HepG2 (cell line): ENCODE data around the gene ENDOU. TPM values are rescaled to one million over a fixed set of nuclear protein-coding genes. Genes with fewer than 3 reads are reported as not detected.
A peak's percentile ranks its signal among the peaks of the same experiment; 100 is the strongest.

ENCODE experiments used
- CBX1 ChIP-seq: IDR thresholded peaks from one replicate; pipeline ENCODE4 v1.6.1; 2016; ENCODE audit warnings: antibody characterized with exemption, low read depth
- CEBPG ChIP-seq: IDR thresholded peaks from 2 replicates; pipeline ENCODE4 v1.6.1; 2016
- CHCHD3 ChIP-seq: sonication (generic); formaldehyde crosslinking; IDR thresholded peaks from 2 replicates; pipeline ENCODE4 v1.8.0; 2022; ENCODE audit warnings: mild to moderate bottlenecking, missing genetic modification reagents, moderate library complexity
- DNMT1 ChIP-seq: sonication (generic); formaldehyde crosslinking; IDR thresholded peaks from 2 replicates; pipeline ENCODE4 v1.5.1; 2020; ENCODE audit warnings: mild to moderate bottlenecking, missing genetic modification reagents
- HOXA3 ChIP-seq: sonication (generic); formaldehyde crosslinking; IDR thresholded peaks from 2 replicates; pipeline ENCODE4 v1.5.0; 2020; ENCODE audit warnings: missing genetic modification reagents
- MEF2D ChIP-seq: sonication (generic); formaldehyde crosslinking; IDR thresholded peaks from 2 replicates; pipeline ENCODE4 v1.5.1; 2020; ENCODE audit warnings: mild to moderate bottlenecking, missing genetic modification reagents
- NCOR1 ChIP-seq: fragments of 200-600 bp; sonication (generic); IDR thresholded peaks from 2 replicates; pipeline ENCODE4 v1.7.0; 2017; ENCODE audit warnings: antibody characterized with exemption, low read length, borderline replicate concordance
- NR2C2 ChIP-seq: sonication (generic); formaldehyde crosslinking; IDR thresholded peaks from 2 replicates; pipeline ENCODE4 v1.4.0; 2020; ENCODE audit warnings: missing genetic modification reagents, mild to moderate bottlenecking, moderate library complexity, borderline replicate concordance
- RXRA ChIP-seq: sonication (generic); formaldehyde crosslinking; IDR thresholded peaks from 2 replicates; pipeline ENCODE4 v1.5.1; 2020; ENCODE audit warnings: missing genetic modification reagents
- SRSF1 ChIP-seq: fragments of 200-400 bp; formaldehyde crosslinking; optimal IDR thresholded peaks from 2 replicates; pipeline ENCODE3; 2017; ENCODE audit warnings: mild to moderate bottlenecking, low read depth, low read length, moderate library complexity
- TEAD3 ChIP-seq: optimal IDR thresholded peaks from 2 replicates; pipeline ENCODE3; 2016; ENCODE audit warnings: borderline replicate concordance
- TOPORS ChIP-seq: sonication (generic); formaldehyde crosslinking; IDR thresholded peaks from 2 replicates; pipeline ENCODE4 v1.8.0; 2023; ENCODE audit warnings: mild to moderate bottlenecking, missing genetic modification reagents
- TRIM24 ChIP-seq: sonication (generic); formaldehyde crosslinking; IDR thresholded peaks from 2 replicates; pipeline ENCODE4 v1.8.0; 2022; ENCODE audit warnings: mild to moderate bottlenecking, missing genetic modification reagents
- ZNF225 ChIP-seq: sonication (generic); formaldehyde crosslinking; IDR thresholded peaks from 2 replicates; pipeline ENCODE4 v1.4.0; 2020; ENCODE audit warnings: mild to moderate bottlenecking, missing genetic modification reagents
- ZNF431 ChIP-seq: sonication (generic); formaldehyde crosslinking; IDR thresholded peaks from 2 replicates; pipeline ENCODE4 v1.9.0; 2022; ENCODE audit warnings: missing genetic modification reagents, low read depth, mild to moderate bottlenecking, borderline replicate concordance
- ZNF557 ChIP-seq: sonication (generic); formaldehyde crosslinking; IDR thresholded peaks from 2 replicates; pipeline ENCODE4 v1.4.0; 2020; ENCODE audit warnings: missing genetic modification reagents
- ZNF652 ChIP-seq: IDR thresholded peaks from 2 replicates; pipeline ENCODE4 v1.6.1; 2016; ENCODE audit warnings: low read depth, borderline replicate concordance
- ZNF816 ChIP-seq: sonication (generic); formaldehyde crosslinking; IDR thresholded peaks from 2 replicates; pipeline ENCODE4 v1.8.0; 2022; ENCODE audit warnings: missing genetic modification reagents, mild to moderate bottlenecking, borderline replicate concordance
- polyA plus RNA-seq, 8 experiments: library from polyadenylated mRNA; depleted of rRNA in 3 of 8; stranded (reverse) in 7 of 8; unstranded in 1 of 8; fragments of >200 nt; fragmentation: Illumina TruSeq in 4 of 8; extraction: Trizol in 4 of 8; gene quantifications; 2 replicates each; pipeline versions ENCODE4 v1.2.1 to v1.2.3, GENCODE V29; 2011 to 2016; ENCODE audit warnings: low read depth in 4 of 8, missing spikeins in 1 of 8, mixed read lengths in 1 of 8; ENCODE audit not compliant: insufficient read depth in 1 of 8
- total RNA-seq, 5 experiments: library from RNA; depleted of rRNA; stranded (reverse); fragments of >200 nt; fragmentation: Illumina TruSeq; extraction: Trizol; gene quantifications; 2 replicates each; pipeline ENCODE4 v1.2.3, GENCODE V29; 2016; ENCODE audit warnings: low read depth in 1 of 5
- TF ChIP-seq, protein P1 (sequence below): sonication (generic); formaldehyde crosslinking; conservative IDR thresholded peaks from 2 replicates; pipeline ENCODE4 v1.4.0; 2020; ENCODE audit warnings: mild to moderate bottlenecking, missing genetic modification reagents, moderate library complexity
- TF ChIP-seq, protein P2 (sequence below): sonication (generic); formaldehyde crosslinking; IDR thresholded peaks from 2 replicates; pipeline ENCODE4; 2020; ENCODE audit warnings: missing genetic modification reagents, mild to moderate bottlenecking, borderline replicate concordance
- TF ChIP-seq, protein P3 (sequence below): sonication (generic); formaldehyde crosslinking; IDR thresholded peaks from 2 replicates; pipeline ENCODE4 v1.5.1; 2020; ENCODE audit warnings: mild to moderate bottlenecking, missing genetic modification reagents, borderline replicate concordance

ENDOU gene
- total and polyA plus RNA-seq, 2 of the 13 experiments (the other 11 are each of a cell fraction or from before 2014, with no cell fraction given): not detected

DNA sequence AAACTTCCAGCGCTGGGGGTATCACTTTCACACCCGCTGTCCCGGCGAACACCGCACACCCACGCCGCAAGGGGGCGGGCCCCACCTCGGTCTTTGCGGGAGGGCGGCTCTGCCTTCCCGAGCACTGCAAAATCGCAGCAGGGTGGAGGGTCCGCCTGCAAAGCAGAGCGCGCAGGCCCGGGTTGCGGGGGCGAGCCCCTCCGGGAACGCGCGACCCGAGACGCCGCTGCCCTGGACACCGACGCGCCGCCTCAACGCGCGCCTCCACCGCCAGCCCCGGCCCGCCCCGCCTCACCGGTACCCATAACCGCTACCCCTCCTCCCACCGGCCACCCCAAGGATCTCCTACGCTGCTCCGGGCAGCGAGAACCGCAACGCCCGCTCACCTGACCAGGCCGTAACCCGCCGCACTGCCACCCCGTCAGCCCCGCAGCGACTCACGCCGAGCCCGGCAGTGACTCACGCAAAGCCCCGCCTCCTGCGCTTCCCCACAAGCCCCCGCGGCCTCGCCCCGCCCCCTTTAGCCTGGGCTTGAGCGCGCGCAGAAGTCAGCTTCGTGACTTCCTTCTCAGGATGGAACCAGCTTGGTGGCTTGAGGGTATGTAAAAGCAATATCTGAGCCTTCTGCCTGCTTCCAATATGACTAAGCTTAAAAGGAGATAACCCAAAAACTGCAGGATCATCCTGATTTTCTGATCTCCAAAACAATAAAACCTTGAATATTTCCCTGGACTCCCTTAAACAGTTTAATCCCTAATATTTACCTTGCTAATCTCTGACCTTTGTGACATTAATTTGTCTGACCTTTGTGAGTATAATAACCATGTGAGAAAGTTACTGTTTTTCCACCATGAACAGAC, 19.5 kb downstream of the ENDOU start, which contains the start of gene RPAP3 (continued):
- no peak for TF ChIP-seq CBX1
- TF ChIP-seq CHCHD3 (CRISPR knock-in tag): peak; percentile 38; the same call in 1 of the 2 replicates
- TF ChIP-seq, protein P1, sequence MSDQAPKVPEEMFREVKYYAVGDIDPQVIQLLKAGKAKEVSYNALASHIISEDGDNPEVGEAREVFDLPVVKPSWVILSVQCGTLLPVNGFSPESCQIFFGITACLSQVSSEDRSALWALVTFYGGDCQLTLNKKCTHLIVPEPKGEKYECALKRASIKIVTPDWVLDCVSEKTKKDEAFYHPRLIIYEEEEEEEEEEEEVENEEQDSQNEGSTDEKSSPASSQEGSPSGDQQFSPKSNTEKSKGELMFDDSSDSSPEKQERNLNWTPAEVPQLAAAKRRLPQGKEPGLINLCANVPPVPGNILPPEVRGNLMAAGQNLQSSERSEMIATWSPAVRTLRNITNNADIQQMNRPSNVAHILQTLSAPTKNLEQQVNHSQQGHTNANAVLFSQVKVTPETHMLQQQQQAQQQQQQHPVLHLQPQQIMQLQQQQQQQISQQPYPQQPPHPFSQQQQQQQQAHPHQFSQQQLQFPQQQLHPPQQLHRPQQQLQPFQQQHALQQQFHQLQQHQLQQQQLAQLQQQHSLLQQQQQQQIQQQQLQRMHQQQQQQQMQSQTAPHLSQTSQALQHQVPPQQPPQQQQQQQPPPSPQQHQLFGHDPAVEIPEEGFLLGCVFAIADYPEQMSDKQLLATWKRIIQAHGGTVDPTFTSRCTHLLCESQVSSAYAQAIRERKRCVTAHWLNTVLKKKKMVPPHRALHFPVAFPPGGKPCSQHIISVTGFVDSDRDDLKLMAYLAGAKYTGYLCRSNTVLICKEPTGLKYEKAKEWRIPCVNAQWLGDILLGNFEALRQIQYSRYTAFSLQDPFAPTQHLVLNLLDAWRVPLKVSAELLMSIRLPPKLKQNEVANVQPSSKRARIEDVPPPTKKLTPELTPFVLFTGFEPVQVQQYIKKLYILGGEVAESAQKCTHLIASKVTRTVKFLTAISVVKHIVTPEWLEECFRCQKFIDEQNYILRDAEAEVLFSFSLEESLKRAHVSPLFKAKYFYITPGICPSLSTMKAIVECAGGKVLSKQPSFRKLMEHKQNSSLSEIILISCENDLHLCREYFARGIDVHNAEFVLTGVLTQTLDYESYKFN (CRISPR knock-in tag): no peak; the same call in 1 of the 2 replicates
- TF ChIP-seq MEF2D (CRISPR knock-in tag): no peak
- no peak for TF ChIP-seq DNMT1 (CRISPR knock-in tag)
- peak; percentile 50 for TF ChIP-seq RXRA (CRISPR knock-in tag)
- TF ChIP-seq TOPORS (CRISPR knock-in tag): no peak; the same call in 1 of the 2 replicates
- no peak for TF ChIP-seq ZNF652 (CRISPR knock-in tag)
- peak; percentile 89 for TF ChIP-seq ZNF431 (CRISPR knock-in tag)
- TF ChIP-seq, protein P2, sequence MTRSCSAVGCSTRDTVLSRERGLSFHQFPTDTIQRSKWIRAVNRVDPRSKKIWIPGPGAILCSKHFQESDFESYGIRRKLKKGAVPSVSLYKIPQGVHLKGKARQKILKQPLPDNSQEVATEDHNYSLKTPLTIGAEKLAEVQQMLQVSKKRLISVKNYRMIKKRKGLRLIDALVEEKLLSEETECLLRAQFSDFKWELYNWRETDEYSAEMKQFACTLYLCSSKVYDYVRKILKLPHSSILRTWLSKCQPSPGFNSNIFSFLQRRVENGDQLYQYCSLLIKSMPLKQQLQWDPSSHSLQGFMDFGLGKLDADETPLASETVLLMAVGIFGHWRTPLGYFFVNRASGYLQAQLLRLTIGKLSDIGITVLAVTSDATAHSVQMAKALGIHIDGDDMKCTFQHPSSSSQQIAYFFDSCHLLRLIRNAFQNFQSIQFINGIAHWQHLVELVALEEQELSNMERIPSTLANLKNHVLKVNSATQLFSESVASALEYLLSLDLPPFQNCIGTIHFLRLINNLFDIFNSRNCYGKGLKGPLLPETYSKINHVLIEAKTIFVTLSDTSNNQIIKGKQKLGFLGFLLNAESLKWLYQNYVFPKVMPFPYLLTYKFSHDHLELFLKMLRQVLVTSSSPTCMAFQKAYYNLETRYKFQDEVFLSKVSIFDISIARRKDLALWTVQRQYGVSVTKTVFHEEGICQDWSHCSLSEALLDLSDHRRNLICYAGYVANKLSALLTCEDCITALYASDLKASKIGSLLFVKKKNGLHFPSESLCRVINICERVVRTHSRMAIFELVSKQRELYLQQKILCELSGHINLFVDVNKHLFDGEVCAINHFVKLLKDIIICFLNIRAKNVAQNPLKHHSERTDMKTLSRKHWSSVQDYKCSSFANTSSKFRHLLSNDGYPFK (CRISPR knock-in tag): no peak; the same call in 1 of the 2 replicates
- no peak for TF ChIP-seq SRSF1
- TF ChIP-seq NCOR1: no peak
- TF ChIP-seq NR2C2 (CRISPR knock-in tag): no peak; the same call in 1 of the 2 replicates
- TF ChIP-seq, protein P3, sequence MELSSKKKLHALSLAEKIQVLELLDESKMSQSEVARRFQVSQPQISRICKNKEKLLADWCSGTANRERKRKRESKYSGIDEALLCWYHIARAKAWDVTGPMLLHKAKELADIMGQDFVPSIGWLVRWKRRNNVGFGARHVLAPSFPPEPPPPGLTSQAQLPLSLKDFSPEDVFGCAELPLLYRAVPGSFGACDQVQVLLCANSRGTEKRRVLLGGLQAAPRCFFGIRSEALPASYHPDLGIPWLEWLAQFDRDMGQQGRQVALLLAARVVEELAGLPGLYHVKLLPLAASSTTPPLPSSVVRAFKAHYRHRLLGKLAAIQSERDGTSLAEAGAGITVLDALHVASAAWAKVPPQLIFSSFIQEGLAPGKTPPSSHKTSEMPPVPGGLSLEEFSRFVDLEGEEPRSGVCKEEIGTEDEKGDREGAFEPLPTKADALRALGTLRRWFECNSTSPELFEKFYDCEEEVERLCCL: no peak
- peak; percentile 42; the same call in 1 of the 2 replicates for TF ChIP-seq HOXA3 (CRISPR knock-in tag)
- peak; percentile 40 for TF ChIP-seq TEAD3 (CRISPR knock-in tag)
- peak; percentile 28; the same call in 1 of the 2 replicates for TF ChIP-seq CEBPG (CRISPR knock-in tag)
- 0 out of 2 replicates have a peak, but pooled peaks have one; percentile 34 for TF ChIP-seq ZNF816
- TF ChIP-seq ZNF225 (CRISPR knock-in tag): no peak
- no peak for TF ChIP-seq ZNF557 (CRISPR knock-in tag)
- TF ChIP-seq TRIM24: no peak
